HG03095 (cell line): ENCODE data around the gene STARD6.
"Not testable (repeated sequence)": the region's sequence is repeated elsewhere in the genome, so short reads cannot be mapped to it uniquely, and the experiment has no call there.

Experiments used
- ATAC-seq: cut with Tn5 transposase; IDR thresholded peaks from one replicate; pipeline ENCODE4 v1.9.1; 2021; ENCODE audit warnings: moderate library complexity; ENCODE audit not compliant: unreplicated experiment

Gene STARD6

DNA sequence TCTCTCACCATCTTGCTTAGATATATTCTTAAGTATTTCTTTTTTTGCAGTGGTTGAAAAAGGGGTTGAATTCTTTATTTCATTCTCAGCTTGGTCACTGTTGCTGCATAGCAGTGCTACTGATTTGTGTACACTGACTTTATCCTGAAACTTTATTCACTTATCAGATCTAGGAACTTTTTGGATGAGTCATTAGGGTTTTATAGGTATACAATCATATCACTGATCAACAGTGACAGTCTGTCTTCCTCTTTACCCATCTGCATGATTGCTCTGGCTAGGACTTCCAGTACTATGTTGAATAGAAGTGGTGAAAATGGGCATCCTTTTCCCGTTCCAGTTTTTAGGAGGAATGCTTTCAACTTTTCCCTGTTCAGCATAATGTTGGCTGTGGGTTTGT, 6.5 kb downstream of the STARD6 start:
- no peak for ATAC-seq

DNA sequence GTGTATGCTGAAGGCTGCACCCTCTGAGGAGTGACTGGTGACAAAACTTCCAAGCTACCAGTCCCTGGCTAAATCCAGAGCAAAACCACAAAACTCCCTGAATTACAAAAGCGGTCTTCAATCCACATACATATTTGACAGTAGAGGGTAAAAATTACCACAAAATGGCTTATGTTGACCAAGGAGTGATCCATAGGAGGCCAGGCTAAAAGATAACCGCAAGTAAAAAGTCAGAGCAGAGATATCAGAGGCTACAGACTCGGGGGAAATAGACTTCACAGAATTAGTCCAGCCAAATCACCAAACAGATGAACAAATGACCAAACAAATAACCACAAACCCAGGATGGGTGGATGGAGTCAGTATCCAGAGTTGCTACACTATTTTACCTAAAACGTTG, 19.4 kb downstream of the STARD6 start:
- ATAC-seq, result no peak

DNA sequence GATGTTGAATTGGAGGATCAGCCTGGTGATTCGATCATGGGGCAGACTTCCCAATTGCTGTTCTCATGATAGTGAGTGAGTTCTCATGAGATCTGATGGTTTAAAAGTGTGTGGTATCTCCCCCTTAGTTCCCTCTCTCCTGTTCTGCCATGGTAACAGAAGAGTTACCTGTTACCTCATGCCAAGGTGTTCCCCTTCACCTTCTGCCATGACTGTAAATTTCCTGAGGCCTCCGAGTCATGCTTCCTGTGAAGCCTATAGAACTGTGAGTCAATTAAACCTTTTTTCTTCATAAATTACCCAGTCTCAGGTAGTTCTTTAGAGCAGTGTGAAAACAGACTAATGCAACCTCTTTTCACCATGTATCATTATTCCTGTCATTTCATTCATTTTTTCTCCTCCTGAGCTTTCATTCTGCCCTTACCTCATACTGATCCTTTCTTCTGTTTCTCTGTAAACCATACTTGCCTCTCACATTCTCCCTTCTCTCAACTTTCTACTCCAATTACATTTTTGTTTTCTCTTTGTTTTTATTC, 22.0 kb downstream of the STARD6 start:
- ATAC-seq, result no peak

DNA sequence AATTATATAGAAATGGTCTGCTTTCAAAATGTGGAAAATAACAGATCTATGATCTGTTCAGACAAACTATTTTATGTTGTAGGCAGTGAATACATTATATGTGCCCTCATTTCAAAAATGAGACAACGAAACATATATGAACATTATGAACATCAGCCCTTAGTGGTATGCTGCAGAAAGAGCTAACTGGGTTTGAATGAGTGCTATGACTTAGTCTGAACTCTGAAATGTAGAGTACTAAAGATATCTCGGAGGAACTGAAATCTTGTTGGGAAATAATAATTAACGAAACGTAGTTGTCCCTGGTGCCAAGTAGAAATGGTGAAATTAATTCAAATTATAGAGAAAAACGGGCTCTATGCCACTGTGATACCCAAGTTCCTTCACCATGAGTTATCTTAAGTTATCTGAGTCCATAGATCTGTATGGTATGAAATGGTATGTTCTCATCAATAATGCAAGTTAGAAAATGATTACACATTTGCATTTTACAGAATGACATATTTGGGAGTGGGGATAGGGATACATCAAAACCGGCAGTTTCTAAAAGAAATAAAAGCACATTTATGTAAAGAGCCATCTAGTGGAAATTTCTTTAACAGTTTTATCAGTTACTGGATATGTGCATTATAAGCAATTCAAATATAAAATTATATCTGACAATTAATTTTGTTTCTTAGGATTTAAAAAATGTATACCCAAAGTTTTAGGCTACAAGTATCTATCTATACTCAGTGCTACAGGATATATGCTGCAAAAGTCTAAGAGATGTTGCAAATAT, 26.7 kb downstream of the STARD6 start:
- no peak for ATAC-seq

DNA sequence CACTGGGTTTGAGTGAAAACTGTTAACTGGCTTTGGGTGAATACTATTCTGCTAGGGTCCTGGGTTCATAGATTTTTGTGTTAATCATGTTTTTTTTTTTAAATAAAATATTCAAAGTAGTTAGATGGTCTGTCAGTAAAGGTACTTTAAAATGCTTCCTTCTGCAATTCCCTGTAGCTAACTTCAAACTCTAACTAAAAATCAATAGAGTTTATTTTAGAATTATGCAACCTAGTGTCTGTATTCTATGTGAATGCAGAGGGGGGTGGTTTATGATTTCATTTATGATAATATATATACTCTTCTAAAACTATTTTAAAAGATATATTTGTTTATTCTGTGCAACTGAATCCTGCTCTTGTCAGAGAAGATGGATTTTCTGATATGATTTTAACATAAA, 27.9 kb downstream of the STARD6 start:
- ATAC-seq, result no peak

DNA sequence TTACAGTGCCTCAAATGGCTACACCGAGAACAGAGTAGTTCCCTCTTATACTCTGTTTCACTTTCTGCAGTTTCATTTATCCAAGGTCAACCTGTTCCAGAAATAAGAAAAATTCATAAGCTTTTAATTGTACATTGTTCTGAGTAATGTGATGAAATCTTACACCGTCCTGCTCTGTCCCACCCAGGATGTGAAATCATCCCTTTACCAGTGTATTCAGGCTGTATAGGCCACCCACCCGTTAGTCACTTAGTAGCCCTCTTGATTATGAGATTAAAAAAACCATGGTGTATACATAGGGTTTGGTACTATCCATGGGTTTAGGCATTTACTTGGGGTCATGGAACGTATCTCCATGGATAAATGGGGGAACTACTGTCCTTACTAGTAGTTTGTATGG, 29.8 kb downstream of the STARD6 start:
- ATAC-seq, result no peak

DNA sequence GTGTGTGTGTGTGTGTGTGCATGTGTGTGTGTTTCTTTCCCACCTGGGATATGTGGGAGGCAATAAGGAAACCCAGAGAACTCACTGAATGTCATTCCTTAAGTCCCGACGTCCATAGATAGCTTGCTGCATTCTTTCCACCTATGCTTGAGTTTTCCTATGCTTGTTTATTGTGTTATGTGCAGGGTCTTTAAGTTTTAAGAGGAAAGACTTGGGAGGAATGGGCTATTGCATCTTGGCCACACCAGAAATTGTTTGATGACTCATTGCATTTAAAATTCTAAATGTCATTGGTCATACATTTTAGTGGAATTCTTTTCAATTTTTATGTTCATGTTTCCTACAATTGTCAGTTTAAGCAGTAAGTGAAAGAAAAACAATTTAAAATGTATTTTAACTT, 33.7 kb downstream of the STARD6 start:
- ATAC-seq, result no peak

DNA sequence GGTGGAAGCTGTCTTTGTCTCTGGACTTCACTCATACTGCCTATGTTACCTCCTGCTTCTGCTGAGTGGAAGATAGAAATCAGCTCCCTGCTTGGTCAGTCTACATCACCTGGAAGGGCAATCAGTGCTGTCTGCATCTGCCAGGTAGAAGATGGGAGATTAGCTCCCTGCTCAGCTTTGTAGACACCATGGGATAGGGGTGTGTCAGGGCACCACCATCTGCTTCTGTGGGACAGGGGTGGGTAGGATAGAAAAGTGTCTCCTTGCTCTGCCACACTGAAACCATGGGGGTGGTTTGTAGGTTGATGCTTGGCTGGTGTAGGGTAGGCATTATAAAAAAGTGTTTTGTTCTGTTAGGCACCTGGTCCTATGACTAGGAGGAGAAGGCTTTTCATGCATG, 34.1 kb downstream of the STARD6 start:
- no peak for ATAC-seq

DNA sequence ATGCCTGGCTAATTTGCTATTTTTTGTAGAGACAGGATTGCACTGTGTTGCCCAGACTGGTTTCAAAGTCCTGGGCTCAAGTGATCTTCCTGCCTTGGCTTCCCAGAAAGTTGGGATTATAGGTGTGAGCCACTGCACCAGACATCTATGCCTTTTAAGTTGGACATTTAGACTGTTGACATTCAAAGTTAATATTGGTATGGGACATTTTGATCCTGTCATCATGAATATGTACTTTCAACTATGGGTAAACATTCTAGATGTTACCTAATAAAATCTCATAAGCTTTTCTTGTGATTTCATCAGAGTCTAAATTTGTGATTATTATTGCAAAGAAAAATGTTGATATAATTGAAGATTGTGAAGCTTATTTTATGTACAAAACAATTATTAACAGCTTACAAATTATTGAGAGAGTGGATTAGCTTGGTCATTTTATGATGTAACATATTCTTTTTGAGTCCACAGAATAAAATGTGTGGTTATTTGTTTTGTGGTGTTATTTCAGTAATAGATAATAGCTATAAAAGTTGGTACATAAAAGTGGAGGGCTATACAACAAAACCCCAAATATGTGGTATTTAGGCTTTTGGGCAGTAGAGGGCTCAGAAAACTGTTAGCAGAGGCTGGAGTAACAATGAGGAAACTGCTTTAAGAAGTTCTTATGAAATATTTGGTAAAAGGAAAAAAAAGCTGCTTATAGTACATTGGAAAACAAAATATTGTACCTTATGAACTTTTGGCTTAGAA, 41.4 kb downstream of the STARD6 start:
- no peak for ATAC-seq

DNA sequence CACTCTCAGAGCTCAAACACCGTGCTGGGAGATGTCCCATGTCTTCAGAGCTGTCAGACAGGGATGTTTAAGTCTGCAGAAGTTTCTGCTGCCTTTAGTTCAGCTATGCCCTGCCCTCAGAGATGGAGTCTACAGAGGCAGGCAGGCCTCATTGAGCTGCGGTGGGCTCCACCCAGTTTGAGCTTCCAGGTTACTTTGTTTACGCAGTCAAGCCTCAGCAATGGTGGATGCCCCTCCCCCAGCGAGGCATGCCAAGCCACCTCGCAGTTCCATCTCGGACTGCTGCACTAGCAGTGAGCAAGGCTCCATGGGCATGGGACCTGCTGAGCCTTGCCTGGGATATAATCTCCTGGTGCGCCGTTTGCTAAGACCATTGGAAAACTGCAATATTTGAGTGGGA, 48.1 kb downstream of the STARD6 start:
- ATAC-seq, result not testable (repeated sequence)

DNA sequence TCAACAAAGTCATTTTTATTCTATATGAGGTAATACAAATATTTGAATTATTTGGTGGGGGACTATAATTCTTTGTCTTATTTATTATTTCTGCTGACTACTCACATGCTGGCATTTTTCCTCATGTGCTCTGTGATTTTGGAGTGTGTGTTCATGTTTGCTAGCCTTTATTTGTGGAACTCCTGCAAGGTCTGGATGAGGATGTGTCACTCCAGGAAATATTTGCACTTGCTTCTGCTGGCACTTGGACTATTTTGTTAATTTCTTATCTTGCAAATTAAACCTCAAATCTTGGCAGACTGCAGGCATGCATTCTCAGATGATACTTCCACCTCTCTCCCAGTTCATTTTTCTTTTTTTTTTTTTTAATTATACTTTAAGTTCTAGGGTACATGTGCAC, 54.2 kb downstream of the STARD6 start:
- ATAC-seq, result no peak

DNA sequence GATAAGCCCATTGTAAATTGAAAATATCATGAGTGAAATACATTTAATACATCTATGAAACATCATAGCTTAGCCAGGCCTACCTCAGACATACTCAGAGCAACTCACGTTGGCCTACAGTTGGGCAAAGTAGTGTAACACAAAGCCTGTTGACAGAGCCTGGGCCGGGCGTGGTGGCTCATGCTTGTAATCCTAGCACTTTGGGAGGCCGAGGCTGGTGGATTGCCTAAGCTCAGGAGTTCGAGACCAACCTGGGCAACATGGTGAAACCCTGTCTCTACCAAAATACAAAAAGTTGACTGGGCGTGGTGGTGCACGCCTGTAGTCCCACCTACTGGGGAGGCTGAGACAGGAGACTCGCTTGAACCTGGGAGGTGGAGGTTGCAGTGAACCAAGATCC, 58.7 kb downstream of the STARD6 start:
- not testable (repeated sequence) for ATAC-seq

DNA sequence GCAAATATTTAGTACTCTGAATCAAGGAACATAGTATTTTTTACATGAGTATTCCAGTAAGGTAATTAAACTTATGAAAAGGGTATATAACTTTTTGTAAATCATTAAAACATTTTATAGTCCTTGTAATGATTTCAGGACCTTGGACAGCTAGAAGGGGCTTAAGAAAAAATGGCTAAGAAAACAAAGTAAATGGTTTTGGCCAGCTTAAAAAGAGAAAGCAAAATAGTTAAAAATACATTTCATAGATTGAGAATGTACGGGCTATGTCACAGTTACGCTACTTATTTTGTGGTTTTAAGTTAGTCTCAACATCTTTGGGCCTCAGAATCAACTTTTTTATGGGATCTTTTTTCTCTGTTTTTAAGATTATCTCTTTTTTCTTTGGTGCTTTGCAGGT, 61.6 kb downstream of the STARD6 start:
- no peak for ATAC-seq

DNA sequence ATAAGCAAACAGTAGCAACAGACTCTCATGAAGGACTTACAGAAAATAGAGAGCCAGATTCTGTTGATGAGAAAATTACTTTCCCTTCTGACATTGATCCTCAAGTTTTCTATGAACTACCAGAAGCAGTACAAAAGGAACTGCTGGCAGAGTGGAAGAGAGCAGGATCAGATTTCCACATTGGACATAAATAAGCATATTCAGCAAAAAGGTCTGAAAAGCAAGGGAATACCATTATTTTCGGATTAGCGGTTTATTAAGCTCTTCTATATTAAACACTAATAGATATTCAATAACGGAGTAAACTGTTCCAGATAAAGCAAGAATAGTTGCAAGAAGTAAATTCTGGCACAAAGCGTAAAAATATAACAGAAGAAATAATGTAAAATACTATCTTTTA, 63.4 kb downstream of the STARD6 start:
- ATAC-seq, result no peak

DNA sequence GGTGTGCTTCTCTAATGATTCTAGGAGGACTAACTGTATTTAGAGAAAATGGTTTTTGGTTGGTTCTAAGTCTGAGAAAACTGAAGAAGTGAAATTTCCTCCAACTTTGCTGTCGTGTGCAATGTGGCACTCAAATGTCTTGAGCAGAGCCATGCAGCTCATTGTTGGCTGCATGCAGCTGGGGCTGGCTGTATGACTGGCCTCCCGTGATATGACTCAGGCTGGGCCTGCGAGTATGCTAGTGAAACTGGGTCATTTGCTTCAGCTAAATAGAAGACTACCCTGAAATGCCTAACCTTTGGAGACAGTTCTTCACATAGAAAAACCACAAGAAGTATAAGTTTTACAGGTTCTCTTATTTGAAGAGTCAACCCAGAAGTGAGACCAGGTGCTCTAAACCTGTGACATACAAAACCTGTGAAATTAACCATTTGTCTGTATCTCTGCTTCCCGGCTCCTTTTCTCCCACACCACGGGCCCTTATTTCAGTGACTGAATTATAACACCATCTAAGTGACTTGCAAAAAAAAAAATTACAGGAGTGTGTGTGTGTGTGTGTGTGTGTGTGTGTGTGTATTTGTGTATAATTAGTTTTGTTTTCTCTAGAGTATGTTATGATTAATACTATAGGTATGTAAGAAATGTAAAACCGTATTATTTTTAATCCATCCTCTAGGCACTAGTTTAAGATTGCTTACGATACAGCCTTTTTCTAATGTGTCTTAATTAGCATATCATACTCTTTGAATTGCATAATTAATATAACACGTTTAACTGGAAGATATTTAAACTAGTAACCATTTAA, 72.5 kb downstream of the STARD6 start:
- ATAC-seq, result peak; percentile 99

DNA sequence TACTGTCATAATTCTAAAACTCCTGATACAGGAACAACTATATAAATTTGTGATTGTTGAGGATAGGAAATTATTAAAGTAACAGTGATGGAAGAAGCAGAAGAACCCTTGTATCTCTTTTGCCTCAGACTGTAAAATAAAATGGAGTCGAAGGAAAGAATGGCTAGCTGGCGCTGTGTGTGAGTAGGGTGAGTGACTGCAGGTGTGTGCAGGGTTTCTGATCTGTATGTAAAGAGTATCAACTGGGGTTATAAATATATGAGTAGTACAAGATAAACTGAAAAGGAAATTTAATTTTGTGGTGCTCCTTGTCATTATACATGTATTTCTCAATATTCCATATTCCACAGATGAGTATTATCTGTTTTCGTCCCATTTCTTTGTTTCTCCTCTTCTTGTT, 73.1 kb downstream of the STARD6 start:
- peak; percentile 35 for ATAC-seq

DNA sequence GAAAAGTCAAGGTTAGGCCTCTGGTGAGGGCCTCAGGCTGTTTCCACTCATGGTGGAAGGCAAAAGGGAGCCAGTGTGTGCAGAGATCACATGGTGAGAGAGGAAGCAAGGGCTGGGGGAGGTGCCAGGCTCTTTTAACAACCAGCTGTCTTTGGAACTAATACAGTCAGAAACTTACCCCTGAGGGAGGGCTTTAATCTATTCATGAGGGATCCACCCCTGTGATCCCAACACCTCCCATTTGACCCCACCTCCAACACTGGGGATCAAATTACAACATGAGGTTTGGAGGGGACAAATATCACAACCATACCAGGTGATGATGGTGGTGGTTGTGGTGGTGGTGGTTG, 77.5 kb downstream of the STARD6 start:
- ATAC-seq, result no peak

DNA sequence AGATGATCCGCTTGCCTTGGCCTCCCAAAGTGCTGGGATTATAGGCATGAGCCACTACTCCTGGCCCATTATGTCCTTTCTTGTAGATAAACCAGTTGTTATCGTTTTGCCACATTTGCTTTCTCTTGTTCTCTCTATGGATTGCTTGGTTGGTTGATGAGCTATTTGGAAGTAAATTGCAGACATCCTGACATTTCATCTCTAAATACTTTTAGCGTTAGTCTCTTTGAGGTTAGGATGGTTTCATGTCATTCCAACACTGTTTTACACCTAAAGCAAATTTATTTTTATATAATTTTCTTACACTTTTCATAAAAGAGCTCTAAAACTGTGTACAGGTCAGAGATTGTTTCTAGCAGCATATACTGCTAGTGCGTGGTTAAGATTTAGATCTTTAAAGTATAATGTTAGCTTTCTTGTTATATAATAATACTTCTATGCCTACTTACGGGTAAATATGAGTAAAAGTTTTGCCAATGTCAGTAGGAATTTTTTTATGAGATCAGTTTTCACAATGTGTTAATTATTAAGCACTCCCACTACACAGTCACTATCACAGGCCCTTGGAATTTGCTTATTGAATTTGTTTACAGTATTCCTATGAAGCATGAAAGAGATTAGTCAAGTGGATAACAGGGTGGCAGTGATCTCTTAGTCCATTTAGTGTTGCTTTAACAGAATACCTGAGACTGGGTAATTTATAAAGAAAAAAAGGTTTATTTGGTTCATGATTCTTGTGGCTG, 78.0 kb downstream of the STARD6 start:
- no peak for ATAC-seq

DNA sequence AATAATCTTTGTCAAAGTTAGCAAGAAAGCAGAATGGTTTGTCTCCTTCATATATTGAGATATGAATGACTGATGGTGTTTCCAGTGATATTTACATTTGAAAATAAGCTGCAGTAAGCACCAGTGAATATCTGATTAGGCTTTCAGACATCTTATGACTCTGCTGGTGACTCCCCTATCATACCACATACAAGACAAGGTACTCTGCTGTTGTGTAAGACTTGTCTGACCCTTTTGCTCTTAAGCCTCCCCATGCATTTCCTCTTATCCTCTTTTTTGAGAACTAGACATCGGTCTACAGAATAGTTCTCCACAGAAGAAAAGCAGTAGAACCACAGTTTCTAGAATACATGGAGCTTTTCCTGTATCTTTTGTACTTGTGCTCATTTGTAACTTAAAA, 79.0 kb downstream of the STARD6 start:
- ATAC-seq, result no peak

DNA sequence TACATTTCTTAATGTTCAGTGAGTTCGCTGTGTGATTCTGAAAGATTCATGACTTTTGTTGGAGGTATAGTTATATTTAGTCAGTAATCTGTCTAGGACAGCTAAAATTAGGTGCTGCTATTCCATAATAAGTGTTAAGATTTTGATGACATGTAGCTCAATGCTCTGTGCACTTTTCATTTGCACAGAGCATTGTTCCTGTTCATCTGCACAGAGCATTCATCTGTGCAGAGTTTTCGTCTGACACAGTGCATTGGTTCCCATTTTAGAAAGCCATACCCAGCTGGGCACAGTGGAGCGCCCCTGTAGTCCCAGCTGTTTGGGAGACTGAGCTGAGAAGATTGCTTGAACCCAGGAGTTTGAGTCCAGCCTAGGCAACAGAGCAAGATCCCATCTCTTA, 79.8 kb downstream of the STARD6 start:
- ATAC-seq, result no peak
